ENCODE measurements around the gene KRTAP10-12.

The KRTAP10-12 gene

DNA sequence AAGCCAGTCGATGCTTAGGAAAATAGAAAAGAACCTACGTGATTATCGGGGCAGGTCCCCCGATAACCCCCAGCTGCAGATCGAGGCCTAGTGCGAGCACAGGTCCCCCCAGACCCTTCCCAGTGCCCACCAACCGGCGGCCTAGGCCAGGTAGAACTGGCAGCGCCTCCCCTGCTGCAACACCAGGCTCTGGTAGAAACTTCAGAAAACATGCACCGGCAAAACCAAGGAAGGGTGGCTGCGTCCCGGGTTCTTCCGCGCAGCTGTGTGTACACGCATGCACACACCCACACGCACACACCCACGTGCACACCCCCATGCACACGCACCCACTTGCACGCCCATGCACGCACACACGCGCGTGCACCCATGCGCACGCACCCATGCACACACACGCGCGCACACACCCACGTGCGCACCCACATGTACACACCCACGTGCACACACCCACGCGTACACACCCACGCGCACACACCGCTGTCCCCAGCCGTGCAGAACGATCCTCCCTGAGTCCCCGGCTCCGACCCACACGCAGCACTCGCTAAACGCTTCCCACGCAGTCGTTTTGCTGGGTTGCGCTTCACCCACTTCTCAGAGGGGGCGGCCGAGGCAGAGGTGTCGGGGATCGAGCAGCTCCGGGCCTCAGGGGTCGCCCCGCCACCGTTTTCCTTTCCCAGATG lies 9.2 kb downstream of the KRTAP10-12 start:
- Histone ChIP-seq H3K9me3 (ENCODE audit: low read depth, low read length) (no peaks in the 10 kb centered on the region), H3K27ac (no peak overlapping the region), H3K36me3 (ENCODE audit: insufficient read depth, low read length) (no peaks in the 10 kb centered on the region; the same call in 1 of the 2 replicates), H3K9ac (ENCODE audit: insufficient read length) (no peak overlapping the region), H3K4me3 (no peak overlapping the region)
- TF ChIP-seq FOXP2 (optimal IDR thresholded peaks at IDR 0.05; ENCODE audit: control extremely low read depth, extremely low read length, insufficient read depth) = no peak
- TF ChIP-seq EZH2 (IDR thresholded peaks at IDR 0.05) = no peak
- no peak for TF ChIP-seq POLR2AphosphoS5 (IDR thresholded peaks at IDR 0.05; ENCODE audit: borderline replicate concordance, low read depth, low read length)
- DNase-seq (ENCODE audit: low read depth, low spot score) = no peak

DNA sequence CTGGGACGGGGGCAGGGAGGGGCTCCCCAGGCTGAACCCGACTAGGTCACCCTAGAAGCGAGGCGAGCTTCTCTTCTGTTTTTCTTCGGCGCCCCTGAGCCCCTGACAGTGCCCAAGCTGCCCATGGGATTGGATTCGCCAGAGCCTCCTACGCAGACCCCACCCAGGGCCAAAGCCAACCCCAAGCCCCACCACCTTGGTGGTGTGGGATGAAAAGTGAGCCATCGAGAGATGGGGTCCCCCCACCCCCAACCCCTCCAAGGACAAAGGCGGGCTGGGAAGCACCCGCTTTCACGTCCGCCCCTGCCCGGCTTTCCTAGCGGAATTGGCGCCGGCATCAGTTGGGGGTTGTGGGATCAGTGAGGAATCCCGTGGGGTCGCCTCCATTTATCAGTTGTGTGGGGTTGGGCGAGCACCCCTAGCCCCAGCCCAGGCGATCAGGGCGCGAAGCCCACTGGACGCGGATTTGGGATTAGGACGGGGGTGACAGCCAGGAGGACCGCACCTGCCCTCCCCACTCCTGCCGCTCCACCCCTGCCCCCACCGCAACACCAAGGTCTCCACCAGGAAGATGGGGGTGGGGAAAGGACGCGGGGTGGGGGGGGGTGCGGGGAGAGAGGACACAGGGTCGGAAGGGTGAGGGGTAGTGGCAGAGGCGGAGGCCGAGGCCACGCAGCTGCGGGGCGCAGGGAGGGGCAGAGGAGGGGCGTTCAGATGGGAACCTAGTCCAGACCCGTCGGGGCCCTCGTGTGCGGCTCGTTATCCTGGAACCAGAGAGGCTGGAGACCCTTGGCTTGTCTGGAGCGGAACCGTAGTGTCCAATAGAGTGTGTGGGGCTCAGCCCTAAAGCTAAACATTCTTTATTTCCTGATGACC lies 10.0 kb downstream of the KRTAP10-12 start:
- no peak for DNase-seq (ENCODE audit: low read depth, low spot score)
- no peak overlapping the region for H3K27ac ChIP-seq
- H3K9ac ChIP-seq (ENCODE audit: insufficient read length) = no peak overlapping the region
- H3K4me3 ChIP-seq = no peak overlapping the region
- H3K36me3 ChIP-seq (ENCODE audit: insufficient read depth, low read length) = no peaks in the 10 kb centered on the region; the same call in 1 of the 2 replicates
- H3K9me3 ChIP-seq (ENCODE audit: low read depth, low read length) = no peaks in the 10 kb centered on the region
- TF ChIP-seq POLR2AphosphoS5 (IDR thresholded peaks at IDR 0.05; ENCODE audit: borderline replicate concordance, low read depth, low read length) (no peak), EZH2 (IDR thresholded peaks at IDR 0.05) (no peak), FOXP2 (optimal IDR thresholded peaks at IDR 0.05; ENCODE audit: control extremely low read depth, extremely low read length, insufficient read depth) (no peak)

GRCh38 chr21:44708213-44708865 lies 11.4 kb downstream of the KRTAP10-12 start:
- H3K9me3 ChIP-seq (ENCODE audit: low read depth, low read length) = no peaks in the 10 kb centered on the region
- no peak for DNase-seq (ENCODE audit: low read depth, low spot score)
- no peak overlapping the region for H3K9ac ChIP-seq (ENCODE audit: insufficient read length)
- no peaks in the 10 kb centered on the region; the same call in 1 of the 2 replicates for H3K36me3 ChIP-seq (ENCODE audit: insufficient read depth, low read length)
- TF ChIP-seq EZH2 (IDR thresholded peaks at IDR 0.05) = no peak
- no peak for TF ChIP-seq POLR2AphosphoS5 (IDR thresholded peaks at IDR 0.05; ENCODE audit: borderline replicate concordance, low read depth, low read length)
- no peak for TF ChIP-seq FOXP2 (optimal IDR thresholded peaks at IDR 0.05; ENCODE audit: control extremely low read depth, extremely low read length, insufficient read depth)
- no peak overlapping the region for H3K27ac ChIP-seq
- no peak overlapping the region for H3K4me3 ChIP-seq

DNA sequence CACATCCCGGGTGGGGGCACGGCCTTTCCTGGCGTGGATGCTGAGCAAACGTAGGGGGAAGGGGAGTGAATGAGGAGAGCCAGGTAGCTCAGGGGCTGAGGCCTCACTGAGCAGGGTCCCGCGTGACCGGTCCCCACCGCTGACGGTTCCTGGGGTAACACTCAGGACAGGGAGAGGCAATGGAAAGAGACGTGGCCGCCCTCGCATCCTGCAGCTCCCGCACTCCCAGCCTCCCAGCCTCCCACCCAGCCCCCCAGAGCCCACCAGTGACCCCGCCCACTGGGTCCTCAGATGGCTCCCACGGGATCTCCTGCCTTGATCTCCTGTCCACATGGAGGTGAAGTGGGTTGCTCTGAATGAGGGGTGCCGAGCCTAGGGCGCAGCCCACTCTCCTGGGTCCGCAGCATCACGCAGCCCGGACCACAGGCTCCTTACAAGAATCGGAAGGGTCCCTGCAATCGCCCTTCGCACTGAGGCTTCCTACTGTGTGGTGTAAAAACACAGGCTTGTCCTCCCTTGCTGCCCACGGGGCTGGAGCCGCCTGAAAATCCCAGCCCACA lies 12.0 kb downstream of the KRTAP10-12 start:
- Histone ChIP-seq H3K4me3 (no peak overlapping the region), H3K9me3 (ENCODE audit: low read depth, low read length) (no peaks in the 10 kb centered on the region), H3K36me3 (ENCODE audit: insufficient read depth, low read length) (peaks cover 6% of the 10 kb centered on the region; the same call in 1 of the 2 replicates), H3K9ac (ENCODE audit: insufficient read length) (no peak overlapping the region), H3K27ac (no peak overlapping the region)
- TF ChIP-seq EZH2 (IDR thresholded peaks at IDR 0.05) (no peak), FOXP2 (optimal IDR thresholded peaks at IDR 0.05; ENCODE audit: control extremely low read depth, extremely low read length, insufficient read depth) (no peak), POLR2AphosphoS5 (IDR thresholded peaks at IDR 0.05; ENCODE audit: borderline replicate concordance, low read depth, low read length) (no peak)
- DNase-seq (ENCODE audit: low read depth, low spot score) = no peak

DNA sequence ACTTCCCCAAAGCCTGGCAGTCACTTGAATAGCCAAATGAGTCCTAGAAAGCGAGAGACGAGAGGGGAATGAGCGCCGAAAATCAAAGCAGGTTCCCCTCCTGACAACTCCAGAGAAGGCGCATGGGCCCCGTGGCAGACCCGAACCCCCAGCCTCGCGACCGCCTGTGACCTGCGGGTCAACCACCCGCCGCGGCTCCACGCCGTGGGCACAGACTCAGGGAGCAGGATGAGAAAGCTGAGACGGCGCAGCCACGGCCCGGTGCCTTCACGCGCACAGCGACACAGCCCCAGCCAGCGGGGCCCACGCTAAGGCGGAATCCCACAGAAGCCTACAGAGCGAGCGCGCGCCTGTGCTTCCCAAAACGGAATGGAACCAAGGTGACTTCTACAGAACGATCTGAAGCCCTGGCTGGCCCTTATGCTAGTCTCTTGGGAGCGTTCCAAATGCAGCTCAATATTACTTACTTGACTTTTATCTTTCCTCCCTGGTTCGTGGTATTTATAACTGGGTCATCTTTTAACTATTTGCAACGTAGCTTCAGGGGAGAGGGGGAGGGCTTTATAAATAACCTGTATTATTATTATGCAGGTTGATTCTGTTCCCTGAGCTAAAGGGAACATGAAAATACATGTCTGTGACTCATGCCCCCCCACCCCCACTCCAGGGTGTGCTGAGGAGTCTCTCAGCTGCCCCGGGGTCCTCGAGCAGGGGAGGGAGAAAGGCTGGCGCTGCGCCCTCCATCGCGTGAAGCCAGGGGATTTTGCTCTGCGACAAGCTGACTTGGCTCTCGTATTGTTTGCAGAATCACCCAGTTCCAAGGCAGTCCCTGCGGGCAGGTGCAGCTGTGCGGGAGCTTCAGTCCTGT lies 12.7 kb downstream of the KRTAP10-12 start:
- Histone ChIP-seq H3K27ac (no peak overlapping the region), H3K9ac (ENCODE audit: insufficient read length) (no peak overlapping the region), H3K9me3 (ENCODE audit: low read depth, low read length) (no peaks in the 10 kb centered on the region), H3K36me3 (ENCODE audit: insufficient read depth, low read length) (peaks cover 8% of the 10 kb centered on the region; the same call in 1 of the 2 replicates), H3K4me3 (no peak overlapping the region)
- no peak for DNase-seq (ENCODE audit: low read depth, low spot score)
- TF ChIP-seq FOXP2 (optimal IDR thresholded peaks at IDR 0.05; ENCODE audit: control extremely low read depth, extremely low read length, insufficient read depth) (no peak), EZH2 (IDR thresholded peaks at IDR 0.05) (no peak), POLR2AphosphoS5 (IDR thresholded peaks at IDR 0.05; ENCODE audit: borderline replicate concordance, low read depth, low read length) (no peak)

GRCh38 chr21:44710294-44710665 lies 13.3 kb downstream of the KRTAP10-12 start:
- H3K27ac ChIP-seq = peak overlapping the region; percentile 50; the same call in 1 of the 2 replicates
- no peak overlapping the region for H3K4me3 ChIP-seq
- peaks cover 8% of the 10 kb centered on the region; the same call in 1 of the 2 replicates for H3K36me3 ChIP-seq (ENCODE audit: insufficient read depth, low read length)
- TF ChIP-seq POLR2AphosphoS5 (IDR thresholded peaks at IDR 0.05; ENCODE audit: borderline replicate concordance, low read depth, low read length) (no peak), EZH2 (IDR thresholded peaks at IDR 0.05) (no peak), FOXP2 (optimal IDR thresholded peaks at IDR 0.05; ENCODE audit: control extremely low read depth, extremely low read length, insufficient read depth) (no peak)
- H3K9ac ChIP-seq (ENCODE audit: insufficient read length) = no peak overlapping the region
- DNase-seq (ENCODE audit: low read depth, low spot score) = no peak
- no peaks in the 10 kb centered on the region for H3K9me3 ChIP-seq (ENCODE audit: low read depth, low read length)

GRCh38 chr21:44710756-44711326 lies 13.9 kb downstream of the KRTAP10-12 start:
- H3K9ac ChIP-seq (ENCODE audit: insufficient read length) = no peak overlapping the region
- no peak for DNase-seq (ENCODE audit: low read depth, low spot score)

More at GRCh38 chr21:44710756-44711326, 13.9 kb downstream of the KRTAP10-12 start:
- Histone ChIP-seq H3K9me3 (ENCODE audit: low read depth, low read length) (no peaks in the 10 kb centered on the region), H3K27ac (peak overlapping the region; percentile 50; the same call in 1 of the 2 replicates), H3K4me3 (no peak overlapping the region), H3K36me3 (ENCODE audit: insufficient read depth, low read length) (peaks cover 10% of the 10 kb centered on the region)
- TF ChIP-seq EZH2 (IDR thresholded peaks at IDR 0.05) (no peak), POLR2AphosphoS5 (IDR thresholded peaks at IDR 0.05; ENCODE audit: borderline replicate concordance, low read depth, low read length) (no peak), FOXP2 (optimal IDR thresholded peaks at IDR 0.05; ENCODE audit: control extremely low read depth, extremely low read length, insufficient read depth) (no peak)

All from SK-N-MC (cell line).